Mesenchymal stem cell (in vitro differentiated cells and primary cell): ENCODE measurements around the gene YIF1B.

ENCODE experiments used
- DNase-seq: peaks from one replicate; pipeline ENCODE4 v3.0.0-alpha.2; 2013
- H2AFZ ChIP-seq: one replicate; pipeline ENCODE4 v1.6.1; 2013; ENCODE audit warnings: low read depth, mild to moderate bottlenecking, control low read depth, inconsistent platforms, low read length, moderate library complexity
- H2AK5ac ChIP-seq: 2 replicates; pipeline ENCODE4 v1.6.1; 2013; ENCODE audit warnings: low read length, moderate library complexity, mild to moderate bottlenecking, inconsistent platforms; ENCODE audit not compliant: severe bottlenecking
- H2BK120ac ChIP-seq: one replicate; pipeline ENCODE4 v1.6.1; 2013; ENCODE audit warnings: low read depth, mild to moderate bottlenecking, inconsistent platforms, low read length, moderate library complexity
- H2BK12ac ChIP-seq, 2 experiments: one replicate each; pipeline ENCODE4 v1.6.1; 2013; ENCODE audit warnings: inconsistent platforms in 2 of 2, low read length in 2 of 2, mild to moderate bottlenecking in 2 of 2, moderate library complexity in 2 of 2, control low read depth in 1 of 2
- H2BK15ac ChIP-seq: one replicate; pipeline ENCODE4 v1.6.1; 2013; ENCODE audit warnings: mild to moderate bottlenecking, low read depth, inconsistent platforms; ENCODE audit not compliant: poor library complexity, severe bottlenecking
- H2BK5ac ChIP-seq: 2 replicates; pipeline ENCODE4 v1.6.1; 2013; ENCODE audit warnings: low read depth, mild to moderate bottlenecking, low read length, control low read depth, inconsistent platforms; ENCODE audit not compliant: poor library complexity, severe bottlenecking
- H3K14ac ChIP-seq, 2 experiments: one replicate each; pipeline ENCODE4 v1.6.1; 2013; ENCODE audit warnings: inconsistent platforms in 2 of 2, low read length in 2 of 2, control low read depth in 1 of 2, mild to moderate bottlenecking in 1 of 2, moderate library complexity in 1 of 2
- H3K18ac ChIP-seq, 2 experiments: one replicate each; pipeline ENCODE4 v1.6.1; 2013; ENCODE audit warnings: inconsistent platforms in 2 of 2, low read length in 2 of 2, control low read depth in 1 of 2, low read depth in 1 of 2, mild to moderate bottlenecking in 1 of 2
- H3K23ac ChIP-seq, 2 experiments: one replicate each; pipeline ENCODE4 v1.6.1; 2013; ENCODE audit warnings: inconsistent platforms in 2 of 2, low read length in 2 of 2, mild to moderate bottlenecking in 2 of 2, moderate library complexity in 2 of 2, control low read depth in 1 of 2
- H3K27ac ChIP-seq: 2 replicates; pipeline ENCODE4 v1.5.1; 2013; ENCODE audit warnings: mild to moderate bottlenecking, moderate library complexity, low read length, control low read depth, inconsistent platforms; ENCODE audit not compliant: poor library complexity, severe bottlenecking
- H3K27me3 ChIP-seq, 2 experiments: 2 replicates each; pipeline versions ENCODE4 v1.6.1 to v1.7.0; 2013; ENCODE audit warnings: low read length in 2 of 2, mild to moderate bottlenecking in 2 of 2, moderate library complexity in 2 of 2, control low read depth in 1 of 2, inconsistent platforms in 1 of 2; ENCODE audit not compliant: control insufficient read depth in 1 of 2, insufficient read depth in 1 of 2
- H3K36me3 ChIP-seq, 2 experiments: 2 replicates each; pipeline versions ENCODE4 v1.6.1 to v1.7.0; 2013; ENCODE audit warnings: low read length in 2 of 2, control low read depth in 1 of 2, inconsistent platforms in 1 of 2, low read depth in 1 of 2, mild to moderate bottlenecking in 1 of 2; ENCODE audit not compliant: insufficient read depth in 2 of 2, control insufficient read depth in 1 of 2
- H3K4ac ChIP-seq, 2 experiments: one replicate each; pipeline ENCODE4 v1.6.1; 2013; ENCODE audit warnings: inconsistent platforms in 2 of 2, low read length in 2 of 2, mild to moderate bottlenecking in 2 of 2, moderate library complexity in 2 of 2, control low read depth in 1 of 2, low read depth in 1 of 2
- H3K4me1 ChIP-seq: 2 replicates; pipeline ENCODE4 v1.6.1; 2013; ENCODE audit warnings: low read depth, low read length, control low read depth; ENCODE audit not compliant: control insufficient read depth, insufficient read depth
- H3K4me2 ChIP-seq: 2 replicates; pipeline ENCODE4 v1.6.1; 2013; ENCODE audit warnings: low read length, mild to moderate bottlenecking, inconsistent platforms; ENCODE audit not compliant: poor library complexity, severe bottlenecking
- H3K4me3 ChIP-seq, 2 experiments: 2 replicates each; pipeline versions ENCODE4 v1.5.1 to v1.7.0; 2013; ENCODE audit warnings: low read length in 2 of 2, mild to moderate bottlenecking in 2 of 2, control low read depth in 1 of 2, low read depth in 1 of 2; ENCODE audit not compliant: insufficient read depth in 1 of 2
- H3K79me1 ChIP-seq: replicated peaks from 2 replicates; pipeline ENCODE4 v1.6.1; 2013; ENCODE audit warnings: mild to moderate bottlenecking, control low read depth, low read length, inconsistent platforms; ENCODE audit not compliant: poor library complexity, severe bottlenecking
- H3K9ac ChIP-seq: 2 replicates; pipeline ENCODE4 v1.7.0; 2013; ENCODE audit warnings: mild to moderate bottlenecking, low read length, moderate library complexity
- H3K9me3 ChIP-seq: 2 replicates; pipeline ENCODE4 v1.7.0; 2013; ENCODE audit warnings: mild to moderate bottlenecking, low read length; ENCODE audit not compliant: control insufficient read depth
- H4K8ac ChIP-seq: one replicate; pipeline ENCODE4 v1.6.1; 2013; ENCODE audit warnings: inconsistent platforms, mild to moderate bottlenecking, low read length, moderate library complexity
- H4K91ac ChIP-seq: one replicate; pipeline ENCODE4 v1.6.1; 2013; ENCODE audit warnings: mild to moderate bottlenecking, low read length, inconsistent platforms
- WGBS: methylation state at CpG from one replicate; pipeline ENCODE4 v1.1.7; 2013; ENCODE audit warnings: mixed read lengths; 5-methylcytosine and 5-hydroxymethylcytosine counted together

YIF1B gene

GRCh38 chr19:38289955-38290354 is 25.8 kb downstream of the YIF1B start:
- peak overlapping the region; percentile 38 for H3K27ac ChIP-seq
- WGBS, result 94% methylated on average over 15 of the region's 15 CpGs
- H3K9ac ChIP-seq, result no peak overlapping the region
- peaks cover 5% of the 10 kb centered on the region for H3K79me1 ChIP-seq
- H4K91ac ChIP-seq, result peak overlapping the region; percentile 49
- H3K23ac ChIP-seq, result no peak overlapping the region
- no peak overlapping the region for H2AFZ ChIP-seq
- no peaks in the 10 kb centered on the region for H3K9me3 ChIP-seq
- H2AK5ac ChIP-seq, result no peak overlapping the region
- peak overlapping the region; percentile 65 for H2BK120ac ChIP-seq
- H3K27me3 ChIP-seq, result no peaks in the 10 kb centered on the region
- peak overlapping the region; percentile 76 for H2BK15ac ChIP-seq
- no peak for DNase-seq
- no peak overlapping the region for H3K4me2 ChIP-seq
- H2BK12ac ChIP-seq, result peak overlapping the region in 1 of 2 experiments; percentile 1
- peak overlapping the region; percentile 67 for H4K8ac ChIP-seq
- no peak overlapping the region for H3K14ac ChIP-seq
- peak overlapping the region; percentile 35 to 82 for H3K18ac ChIP-seq
- H3K4me3 ChIP-seq, result no peak overlapping the region
- peak overlapping the region; percentile 15 to 20 for H3K4ac ChIP-seq
- no peak overlapping the region for H2BK5ac ChIP-seq
- peaks cover 27% of the 10 kb centered on the region for H3K4me1 ChIP-seq
- H3K36me3 ChIP-seq, result peaks cover 0 to 64% of the 10 kb centered on the region in 2 experiments

GRCh38 chr19:38288123-38288855 is 27.5 kb downstream of the YIF1B start:
- peak overlapping the region in 1 of 2 experiments; percentile 64 for H2BK12ac ChIP-seq
- H3K4me2 ChIP-seq, result no peak overlapping the region
- H4K91ac ChIP-seq, result peak overlapping the region; percentile 60
- H3K79me1 ChIP-seq, result peaks cover 10% of the 10 kb centered on the region
- H2BK5ac ChIP-seq, result no peak overlapping the region
- peaks cover 26% of the 10 kb centered on the region for H3K4me1 ChIP-seq
- no peak overlapping the region for H2AFZ ChIP-seq
- H2BK15ac ChIP-seq, result no peak overlapping the region
- H4K8ac ChIP-seq, result peak overlapping the region; percentile 42
- no peak overlapping the region for H3K4ac ChIP-seq
- no peak overlapping the region for H3K27ac ChIP-seq
- H3K9me3 ChIP-seq, result no peaks in the 10 kb centered on the region
- no peak overlapping the region for H3K23ac ChIP-seq
- WGBS, result 87% methylated on average over 16 of the region's 16 CpGs
- DNase-seq, result no peak
- H2AK5ac ChIP-seq, result no peak overlapping the region
- H3K9ac ChIP-seq, result no peak overlapping the region
- H2BK120ac ChIP-seq, result no peak overlapping the region
- H3K14ac ChIP-seq, result peak overlapping the region in 1 of 2 experiments; percentile 39
- no peak overlapping the region for H3K18ac ChIP-seq
- H3K27me3 ChIP-seq, result no peaks in the 10 kb centered on the region
- no peak overlapping the region for H3K4me3 ChIP-seq
- peaks cover 0 to 59% of the 10 kb centered on the region in 2 experiments for H3K36me3 ChIP-seq

GRCh38 chr19:38287604-38288003 is 28.1 kb downstream of the YIF1B start:
- no peak overlapping the region for H4K91ac ChIP-seq
- no peak overlapping the region for H3K14ac ChIP-seq
- no peaks in the 10 kb centered on the region for H3K9me3 ChIP-seq
- H2AK5ac ChIP-seq, result no peak overlapping the region
- H2AFZ ChIP-seq, result no peak overlapping the region
- H3K36me3 ChIP-seq, result peaks cover 0 to 52% of the 10 kb centered on the region in 2 experiments
- no peak overlapping the region for H2BK120ac ChIP-seq
- WGBS, result 87% methylated on average over 9 of the region's 9 CpGs
- no peak overlapping the region for H3K4me3 ChIP-seq
- H3K9ac ChIP-seq, result no peak overlapping the region
- H2BK5ac ChIP-seq, result no peak overlapping the region
- H3K27ac ChIP-seq, result no peak overlapping the region
- H2BK15ac ChIP-seq, result no peak overlapping the region
- H3K18ac ChIP-seq, result no peak overlapping the region
- H3K4me1 ChIP-seq, result peaks cover 26% of the 10 kb centered on the region
- H3K23ac ChIP-seq, result no peak overlapping the region
- no peak for DNase-seq
- no peaks in the 10 kb centered on the region for H3K27me3 ChIP-seq
- H4K8ac ChIP-seq, result no peak overlapping the region
- no peak overlapping the region for H2BK12ac ChIP-seq
- no peak overlapping the region for H3K4ac ChIP-seq
- no peak overlapping the region for H3K4me2 ChIP-seq
- peaks cover 10% of the 10 kb centered on the region for H3K79me1 ChIP-seq

- H3K18ac ChIP-seq, result no peak overlapping the region
- H3K27ac ChIP-seq, result no peak overlapping the region
- peaks cover 0 to 40% of the 10 kb centered on the region in 2 experiments for H3K36me3 ChIP-seq
- peaks cover 15% of the 10 kb centered on the region for H3K4me1 ChIP-seq
- H3K14ac ChIP-seq, result no peak overlapping the region
- no peak for DNase-seq
- no peaks in the 10 kb centered on the region for H3K9me3 ChIP-seq
- no peak overlapping the region for H3K23ac ChIP-seq
- H4K91ac ChIP-seq, result no peak overlapping the region
- H2BK120ac ChIP-seq, result no peak overlapping the region
- H3K4ac ChIP-seq, result no peak overlapping the region
- 79% methylated on average over 5 of the region's 5 CpGs for WGBS
- no peak overlapping the region for H2AFZ ChIP-seq
- no peak overlapping the region for H3K9ac ChIP-seq
- H3K4me2 ChIP-seq, result no peak overlapping the region
- no peak overlapping the region for H2BK12ac ChIP-seq
- H2AK5ac ChIP-seq, result no peak overlapping the region
- no peak overlapping the region for H2BK15ac ChIP-seq
- H2BK5ac ChIP-seq, result no peak overlapping the region
- no peak overlapping the region for H3K4me3 ChIP-seq
- no peaks in the 10 kb centered on the region for H3K27me3 ChIP-seq
- H3K79me1 ChIP-seq, result peaks cover 14% of the 10 kb centered on the region
- H4K8ac ChIP-seq, result no peak overlapping the region
Observed at GRCh38 chr19:38285567-38285966, 30.2 kb downstream of the YIF1B start.
